Dermis blood vessel endothelial cell (primary cell): ENCODE data around the gene RALGPS2. TPM values are rescaled to one million over a fixed set of nuclear protein-coding genes. Genes with fewer than 3 reads are reported as not detected.
"Not testable (repeated sequence)": the region's sequence is repeated elsewhere in the genome, so short reads cannot be mapped to it uniquely, and the experiment has no call there.

Source experiments
- DNase-seq: peaks from one replicate; pipeline ENCODE4 v3.0.0; 2010
- total RNA-seq: library from RNA; depleted of rRNA; stranded (reverse); fragments of >200 nt; gene quantifications from 2 replicates; pipeline ENCODE4 v1.2.3, GENCODE V29; 2014

Gene RALGPS2
- total RNA-seq, 1 donor from 2014 or later = 38.5 TPM

GRCh38 chr1:178946855-178947676 is 222.0 kb downstream of the RALGPS2 start:
- DNase-seq = no peak

GRCh38 chr1:178947677-178947981 is 222.6 kb downstream of the RALGPS2 start:
- DNase-seq = no peak

- DNase-seq = no peak
These were observed 223.6 kb downstream of the RALGPS2 start for GRCh38 chr1:178948676-178949075.

- DNase-seq = not testable (repeated sequence)
These were observed 224.8 kb downstream of the RALGPS2 start for GRCh38 chr1:178949866-178950265.

- DNase-seq = no peak
These were observed 226.6 kb downstream of the RALGPS2 start for GRCh38 chr1:178951600-178951999.

GRCh38 chr1:178953034-178953433 is 228.0 kb downstream of the RALGPS2 start:
- DNase-seq = no peak

- DNase-seq = no peak
These were observed 228.7 kb downstream of the RALGPS2 start for GRCh38 chr1:178953538-178954324.

GRCh38 chr1:178954325-178954690 is 229.3 kb downstream of the RALGPS2 start:
- peak; percentile 10 for DNase-seq

GRCh38 chr1:178954937-178955336 is 229.9 kb downstream of the RALGPS2 start:
- DNase-seq = no peak

- DNase-seq = no peak
These were observed 230.4 kb downstream of the RALGPS2 start for GRCh38 chr1:178955391-178955954.

GRCh38 chr1:178958491-178958890 is 233.4 kb downstream of the RALGPS2 start:
- no peak for DNase-seq

GRCh38 chr1:178959543-178960460 is 234.8 kb downstream of the RALGPS2 start:
- no peak for DNase-seq

GRCh38 chr1:178960482-178961240 is 235.6 kb downstream of the RALGPS2 start:
- no peak for DNase-seq

- DNase-seq = no peak
These were observed 236.3 kb downstream of the RALGPS2 start for GRCh38 chr1:178961331-178961730.

- DNase-seq = no peak
These were observed 236.8 kb downstream of the RALGPS2 start for GRCh38 chr1:178961868-178962267.

- no peak for DNase-seq
These were observed 238.0 kb downstream of the RALGPS2 start for GRCh38 chr1:178962853-178963711.

- no peak for DNase-seq
These were observed 239.7 kb downstream of the RALGPS2 start for GRCh38 chr1:178964469-178965330.

- no peak for DNase-seq
These were observed 241.3 kb downstream of the RALGPS2 start for GRCh38 chr1:178966312-178966711.

GRCh38 chr1:178969226-178969987 is 244.4 kb downstream of the RALGPS2 start:
- DNase-seq = no peak
